Activated B cell treated with CpG ODN at 0.5 μM for 24 hours (primary cell): Measurements from ENCODE around the gene SOX30. TPM values are rescaled to one million over a fixed set of nuclear protein-coding genes. Genes with fewer than 3 reads are reported as not detected.
A peak's percentile ranks its signal among the peaks of the same experiment; 100 is the strongest.
"Not testable (repeated sequence)": the region's sequence is repeated elsewhere in the genome, so short reads cannot be mapped to it uniquely, and the experiment has no call there.

Experiments used
- ATAC-seq: fragments of 200-7000 bp; cut with Tn5 transposase; one replicate; pipeline ENCODE4 v1.10.0; 2021; ENCODE audit warnings: low read depth, mild to moderate bottlenecking, moderate library complexity
- CTCF ChIA-PET: fragments of 350-600 bp; sonication (Branson Sonifier 250); formaldehyde crosslinking; loops from one replicate; lab custom pipeline; 2021; ENCODE audit warnings: antibody characterized with exemption; lab: Charles Lee
- POLR2A ChIA-PET: fragments of 350-600 bp; sonication (Branson Sonifier 250); formaldehyde crosslinking; loops from one replicate; lab custom pipeline; 2021; ENCODE audit warnings: antibody characterized with exemption; lab: Charles Lee
- DNase-seq: peaks from one replicate; pipeline ENCODE4 v3.0.0; 2022
- H3K27ac Mint-ChIP-seq: one replicate; pipeline ENCODE4 v1.8.0; 2020; ENCODE audit warnings: mixed read lengths
- H3K27me3 Mint-ChIP-seq: one replicate; pipeline ENCODE4 v1.8.0; 2021; ENCODE audit warnings: mixed read lengths
- H3K36me3 Mint-ChIP-seq: one replicate; pipeline ENCODE4 v1.8.0; 2021; ENCODE audit warnings: low read depth, mixed read lengths
- H3K4me1 Mint-ChIP-seq: one replicate; pipeline ENCODE4 v1.8.0; 2021; ENCODE audit warnings: mixed read lengths
- H3K4me3 Mint-ChIP-seq: one replicate; pipeline ENCODE4 v1.8.0; 2020; ENCODE audit warnings: mild to moderate bottlenecking, mixed read lengths
- H3K9me3 Mint-ChIP-seq: one replicate; pipeline ENCODE4 v1.8.0; 2020; ENCODE audit warnings: mixed read lengths
- intact Hi-C: fragments of 100-400 bp; cut with micrococcal nuclease; formaldehyde crosslinking; loops from one replicate; pipeline ENCODE4 v1.15.1; 2024
- total RNA-seq: library from RNA; stranded (reverse); gene quantifications from 2 replicates; pipeline ENCODE4 v1.2.3, GENCODE V29; 2022
- TF ChIP-seq, protein P1 (sequence below): fragments of 200-600 bp; IDR thresholded peaks from one replicate; pipeline ENCODE4 v1.8.0; 2022; ENCODE audit warnings: antibody characterized with exemption, mild to moderate bottlenecking

Gene SOX30
- total RNA-seq, 1 donor from 2014 or later: 0.47 TPM

DNA sequence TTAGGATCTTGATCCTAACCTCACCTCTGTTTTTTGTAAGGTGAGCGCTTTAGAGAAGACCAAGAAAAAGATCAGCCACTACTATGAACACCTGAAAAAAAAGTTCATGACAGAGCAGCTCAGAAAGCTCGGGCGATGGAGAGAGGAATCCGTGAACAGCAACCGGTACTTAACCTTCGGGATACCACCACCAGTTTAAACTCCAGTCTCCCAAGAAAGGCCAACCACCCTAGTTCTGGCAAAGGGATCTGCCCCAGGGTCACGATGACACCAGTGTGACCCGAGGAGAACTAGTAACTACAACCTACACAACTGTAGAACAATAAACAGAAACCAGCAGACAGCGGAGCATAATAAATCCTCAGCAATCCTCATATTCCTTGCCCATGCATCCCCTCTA is 27.6 kb upstream of the SOX30 start:
- H3K27ac Mint-ChIP-seq: no peak overlapping the region

DNA sequence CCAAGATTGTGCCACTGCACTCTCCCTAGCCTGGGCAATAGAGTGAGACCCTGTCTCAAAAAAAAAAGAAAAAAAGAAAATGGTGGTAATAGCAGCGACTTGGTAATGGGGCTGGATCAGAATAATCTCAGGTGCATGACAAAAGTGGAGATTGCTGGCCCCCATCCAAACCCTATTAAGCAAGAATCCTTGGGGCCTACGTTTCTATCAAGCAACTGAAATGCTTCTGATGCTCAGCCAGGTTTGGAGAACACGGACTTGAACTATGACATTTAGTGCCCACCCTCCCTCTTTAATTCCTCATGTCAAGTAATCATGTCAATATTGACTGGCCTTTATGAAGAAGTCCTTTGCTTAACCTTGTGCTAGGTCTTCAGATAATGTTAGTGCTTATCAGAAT is 25.7 kb upstream of the SOX30 start:
- POLR2A ChIA-PET: no interaction called here
- no peaks in the 10 kb centered on the region for H3K36me3 Mint-ChIP-seq
- intact Hi-C loops: no loop called here
- H3K27ac Mint-ChIP-seq: no peak overlapping the region
- DNase-seq (no peak), ATAC-seq (no peak)
- CTCF ChIA-PET: no interaction called here
- H3K9me3 Mint-ChIP-seq: no peaks in the 10 kb centered on the region
- H3K4me1 Mint-ChIP-seq: no peaks in the 10 kb centered on the region
- TF ChIP-seq, protein P1, sequence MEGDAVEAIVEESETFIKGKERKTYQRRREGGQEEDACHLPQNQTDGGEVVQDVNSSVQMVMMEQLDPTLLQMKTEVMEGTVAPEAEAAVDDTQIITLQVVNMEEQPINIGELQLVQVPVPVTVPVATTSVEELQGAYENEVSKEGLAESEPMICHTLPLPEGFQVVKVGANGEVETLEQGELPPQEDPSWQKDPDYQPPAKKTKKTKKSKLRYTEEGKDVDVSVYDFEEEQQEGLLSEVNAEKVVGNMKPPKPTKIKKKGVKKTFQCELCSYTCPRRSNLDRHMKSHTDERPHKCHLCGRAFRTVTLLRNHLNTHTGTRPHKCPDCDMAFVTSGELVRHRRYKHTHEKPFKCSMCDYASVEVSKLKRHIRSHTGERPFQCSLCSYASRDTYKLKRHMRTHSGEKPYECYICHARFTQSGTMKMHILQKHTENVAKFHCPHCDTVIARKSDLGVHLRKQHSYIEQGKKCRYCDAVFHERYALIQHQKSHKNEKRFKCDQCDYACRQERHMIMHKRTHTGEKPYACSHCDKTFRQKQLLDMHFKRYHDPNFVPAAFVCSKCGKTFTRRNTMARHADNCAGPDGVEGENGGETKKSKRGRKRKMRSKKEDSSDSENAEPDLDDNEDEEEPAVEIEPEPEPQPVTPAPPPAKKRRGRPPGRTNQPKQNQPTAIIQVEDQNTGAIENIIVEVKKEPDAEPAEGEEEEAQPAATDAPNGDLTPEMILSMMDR: no peak
- H3K4me3 Mint-ChIP-seq: no peak overlapping the region
- no peaks in the 10 kb centered on the region for H3K27me3 Mint-ChIP-seq

More for the DNA sequence above, 27.6 kb upstream of the SOX30 start:
- intact Hi-C loops: no loop called here
- H3K27me3 Mint-ChIP-seq: no peaks in the 10 kb centered on the region
- ATAC-seq (no peak), DNase-seq (no peak)
- ChIA-PET CTCF (interaction anchor here (1.3 kb wide), 1 partner anchor 10 kb away, joined by 4 read pairs; no protein-coding TSS in a partner anchor), POLR2A (no interaction called here)
- TF ChIP-seq, protein P1: no peak
- H3K36me3 Mint-ChIP-seq: no peaks in the 10 kb centered on the region
- no peaks in the 10 kb centered on the region for H3K4me1 Mint-ChIP-seq
- no peaks in the 10 kb centered on the region for H3K9me3 Mint-ChIP-seq
- H3K4me3 Mint-ChIP-seq: no peak overlapping the region

DNA sequence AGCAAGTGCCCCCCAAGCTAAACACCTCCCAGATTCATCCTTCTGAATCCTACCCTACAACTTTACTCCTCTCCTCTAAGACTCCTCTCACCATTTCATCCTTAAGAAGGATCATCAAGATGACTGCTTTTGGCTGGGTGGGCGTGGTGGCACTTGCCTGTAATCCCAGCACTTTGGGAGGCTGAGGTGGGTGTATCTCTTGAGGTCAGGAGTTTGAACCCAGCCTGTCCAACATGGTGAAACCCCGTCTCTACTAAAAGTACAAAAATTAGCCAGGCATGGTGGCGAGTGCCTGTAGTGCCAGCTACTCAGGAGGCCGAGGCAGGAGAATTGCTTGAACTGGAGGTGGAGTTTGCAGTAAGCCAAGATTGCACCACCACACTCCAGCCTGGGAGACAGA is 22.1 kb upstream of the SOX30 start:
- POLR2A ChIA-PET, ATAC-seq, H3K4me3 Mint-ChIP-seq, H3K9me3 Mint-ChIP-seq, H3K36me3 Mint-ChIP-seq, intact Hi-C loops, H3K27me3 Mint-ChIP-seq, H3K27ac Mint-ChIP-seq, DNase-seq: not testable (repeated sequence)
- peaks cover 22% of the 10 kb centered on the region for H3K4me1 Mint-ChIP-seq
- CTCF ChIA-PET: interaction anchor here (0.7 kb wide), 1 partner anchor 44 kb away, joined by 3 read pairs; no protein-coding TSS in a partner anchor

DNA sequence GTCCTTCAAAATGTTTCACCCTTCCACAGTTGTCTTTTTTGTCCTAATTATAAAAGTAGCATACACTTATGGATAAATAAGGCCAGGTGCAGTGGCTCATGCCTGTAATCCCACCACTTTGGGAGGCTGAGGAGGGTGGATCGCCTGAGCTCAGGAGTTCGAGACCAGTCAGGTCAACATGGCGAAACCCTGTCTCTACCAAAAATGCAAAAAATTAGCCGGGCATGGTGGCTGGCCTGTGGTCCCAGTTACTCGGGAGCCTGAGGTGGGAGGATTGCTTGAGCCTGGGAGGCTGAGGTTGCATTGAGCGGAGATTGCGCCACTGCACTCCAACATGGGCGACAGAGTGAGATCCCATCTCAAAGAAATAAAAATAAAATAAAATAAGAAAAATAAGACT is 20.7 kb upstream of the SOX30 start:
- Mint-ChIP-seq H3K27me3 (no peaks in the 10 kb centered on the region), H3K4me1 (peaks cover 28% of the 10 kb centered on the region), H3K27ac (no peak overlapping the region), H3K36me3 (peaks cover 5% of the 10 kb centered on the region), H3K9me3 (no peaks in the 10 kb centered on the region), H3K4me3 (no peak overlapping the region)
- TF ChIP-seq, protein P1: no peak
- POLR2A ChIA-PET: no interaction called here
- DNase-seq: no peak
- no peak for ATAC-seq
- CTCF ChIA-PET: no interaction called here
- intact Hi-C loops: no loop called here

DNA sequence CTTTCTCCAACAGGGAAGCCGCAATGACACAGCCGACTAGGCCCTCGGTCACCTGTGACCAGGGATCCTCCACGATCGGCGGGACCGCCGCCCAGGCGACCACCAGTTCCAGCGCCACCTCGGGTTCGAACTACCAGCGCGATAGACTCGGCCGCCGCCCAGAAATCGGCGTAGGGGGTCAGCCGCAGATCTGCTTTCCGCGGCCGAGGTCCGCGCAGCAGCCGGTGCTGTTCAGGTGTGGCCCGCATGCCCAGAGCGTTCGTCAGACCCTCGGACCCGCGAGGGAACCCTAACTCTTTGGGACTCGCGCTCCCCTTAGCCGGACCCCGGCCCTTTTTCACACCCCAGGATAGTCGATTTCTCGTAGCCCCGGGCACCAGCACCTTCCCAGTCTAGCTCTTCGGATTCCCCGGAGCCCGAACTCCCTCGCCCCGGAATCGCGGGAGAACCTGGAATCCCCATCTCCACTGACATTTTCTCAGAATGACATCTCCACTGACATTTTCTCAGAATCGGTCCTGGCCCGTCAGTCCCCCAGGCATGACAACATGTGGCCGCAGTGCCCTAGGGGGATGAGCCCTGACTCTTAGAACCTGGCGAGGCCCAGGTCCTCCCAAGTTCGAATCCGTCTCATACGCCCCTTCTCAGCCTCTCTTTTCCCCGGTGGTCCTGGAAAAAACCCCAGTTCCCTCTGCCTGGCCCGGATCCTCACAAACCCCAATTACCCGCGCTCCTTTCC is 19.5 kb upstream of the SOX30 start:
- Mint-ChIP-seq H3K4me3 (peak overlapping the region; percentile 95), H3K4me1 (peaks cover 28% of the 10 kb centered on the region), H3K27ac (peak overlapping the region; percentile 65), H3K36me3 (peaks cover 5% of the 10 kb centered on the region), H3K27me3 (no peaks in the 10 kb centered on the region), H3K9me3 (no peaks in the 10 kb centered on the region)
- DNase-seq: no peak
- no peak for ATAC-seq
- intact Hi-C loops: loop anchor here (2.0 kb wide), 1 partner anchor 21 kb away; no protein-coding TSS in a partner anchor
- POLR2A ChIA-PET: interaction anchor here (0.8 to 1.2 kb wide), 3 partner anchors 23 to 76 kb away, joined by 4 to 5 read pairs (median 4); no protein-coding TSS in a partner anchor
- CTCF ChIA-PET: interaction anchor here (1.3 to 6.8 kb wide), 3 partner anchors 18 to 71 kb away, joined by 5 to 63 read pairs (median 25); partner anchors contain the start of gene LSM11
- TF ChIP-seq, protein P1: no peak
